Measurements from ENCODE around the gene LRMDA. TPM values are rescaled to one million over a fixed set of nuclear protein-coding genes. Genes with fewer than 3 reads are reported as not detected.

Gene LRMDA
- total and polyA plus RNA-seq, 2 of the 8 experiments (the other 6 are each of a cell fraction or from before 2014, with no cell fraction given), result 0.86 to 2.8 TPM

- 82% methylated on average over 5 of the region's 5 CpGs; no CpG with 5 or more reads in 1 of the 2 experiments for WGBS, 2 experiments (ENCODE audit: extremely low coverage in 1 of 2, insufficient coverage in 1 of 2, insufficient read length in 1 of 2, insufficient replicate concordance in 2 of 2, low coverage in 1 of 2, low lambda C conversion rate in 2 of 2, missing lambda C conversion rate in 1 of 2)
- ChIA-PET CTCF (ENCODE audit: partially characterized antibody) (interaction anchor here (0.8 to 1.0 kb wide), 2 partner anchors 29 to 337 kb away, joined by 3 read pairs; no protein-coding TSS in a partner anchor), POLR2A (ENCODE audit: partially characterized antibody) (interaction anchor here (1.2 kb wide), 1 partner anchor 10 kb away, joined by 3 read pairs; no protein-coding TSS in a partner anchor)
- no peaks in the 10 kb centered on the region for H3K23me2 ChIP-seq (ENCODE audit: low read depth, low read length)
- H3K79me1 ChIP-seq (ENCODE audit: low read depth, low read length), result no peaks in the 10 kb centered on the region
- H3K4me1 ChIP-seq (replicated peaks in 1 of 4; ENCODE audit: control insufficient read depth in 3 of 4, insufficient read depth in 4 of 4, low read length in 3 of 4), result no peaks in the 10 kb centered on the region
- no peaks in the 10 kb centered on the region for H4K20me1 ChIP-seq (replicated peaks in 1 of 2; ENCODE audit: control insufficient read depth in 1 of 2, insufficient read depth in 2 of 2, low read length in 2 of 2)
- H3K4ac ChIP-seq (replicated peaks; ENCODE audit: insufficient read length, low read depth, low read length), result no peak overlapping the region
- H3K4me3 ChIP-seq (ENCODE audit: extremely low read depth in 1 of 4, insufficient read depth in 2 of 4, low read depth in 3 of 4, low read length in 4 of 4), result no peak overlapping the region
- no peak overlapping the region for H3K23ac ChIP-seq (ENCODE audit: insufficient read length)
- H4K8ac ChIP-seq (ENCODE audit: extremely low read depth, insufficient read depth, low read length), result no peak overlapping the region
- H3K4me2 ChIP-seq (ENCODE audit: insufficient read depth in 1 of 2, low read depth in 2 of 2, low read length in 2 of 2), result no peak overlapping the region
- H3K18ac ChIP-seq (ENCODE audit: extremely low read depth, low read length), result no peak overlapping the region
- H2BK12ac ChIP-seq (ENCODE audit: low read depth, low read length), result no peak overlapping the region
- H2BK15ac ChIP-seq (ENCODE audit: low read length), result no peak overlapping the region
- no peak overlapping the region for H2AK5ac ChIP-seq (ENCODE audit: low read depth, low read length)
- no peaks in the 10 kb centered on the region for H3K27me3 ChIP-seq (replicated peaks in 1 of 4; ENCODE audit: control insufficient read depth in 3 of 4, extremely low read depth in 1 of 4, insufficient read depth in 3 of 4, low read length in 3 of 4)
- no peak overlapping the region for H3K27ac ChIP-seq (ENCODE audit: low read depth, low read length)
- no peak overlapping the region for H2AFZ ChIP-seq (ENCODE audit: low read length)
- no peaks in the 10 kb centered on the region for H3K9me3 ChIP-seq (ENCODE audit: insufficient read depth in 2 of 2, low read depth in 1 of 2, low read length in 1 of 2)
- H2BK120ac ChIP-seq (replicated peaks; ENCODE audit: low read depth, low read length), result no peak overlapping the region
- no peak overlapping the region for H3K14ac ChIP-seq (ENCODE audit: insufficient read length)
- no peak overlapping the region for H3K56ac ChIP-seq (replicated peaks; ENCODE audit: insufficient read length, low read depth, low read length)
- no peak overlapping the region for H2BK20ac ChIP-seq (ENCODE audit: low read length)
- DNase-seq (ENCODE audit: low read depth in 1 of 2, low spot score in 2 of 2) (no peak), FAIRE-seq (no peak)
- no peak overlapping the region for H4K91ac ChIP-seq (replicated peaks; ENCODE audit: insufficient read length, low read length)
- no peaks in the 10 kb centered on the region for H3K79me2 ChIP-seq (ENCODE audit: control insufficient read depth in 1 of 2, insufficient read depth in 2 of 2, low read length in 2 of 2)
- H3K9ac ChIP-seq (replicated peaks in 1 of 4; ENCODE audit: extremely low read depth in 1 of 4, low read depth in 3 of 4, low read length in 3 of 4), result no peak overlapping the region
- no peak overlapping the region for H2BK5ac ChIP-seq (ENCODE audit: low read depth, low read length)
- no peaks in the 10 kb centered on the region for H3K36me3 ChIP-seq (ENCODE audit: control insufficient read depth in 2 of 4, insufficient read depth in 4 of 4, low read length in 3 of 4)
- H4K5ac ChIP-seq (ENCODE audit: insufficient read length, low read depth, low read length), result no peak overlapping the region
- TF ChIP-seq SUZ12 (IDR thresholded peaks at IDR 0.05; ENCODE audit: low read length) (no peak), TCF12 (IDR thresholded peaks at IDR 0.05; ENCODE audit: low read depth, low read length) (no peak), ZNF274 (IDR thresholded peaks at IDR 0.05; ENCODE audit: borderline replicate concordance, extremely low read depth, low read length) (no peak), RBBP5 (IDR thresholded peaks at IDR 0.05; ENCODE audit: borderline replicate concordance, low read depth, low read length) (no peak), CBX8 (IDR thresholded peaks at IDR 0.05; ENCODE audit: borderline replicate concordance, low read depth, low read length) (no peak), PHF8 (conservative IDR thresholded peaks at IDR 0.05; ENCODE audit: low read depth, low read length) (no peak), CHD2 (IDR thresholded peaks at IDR 0.05; ENCODE audit: low read length) (no peak), POLR2AphosphoS5 (IDR thresholded peaks at IDR 0.05; ENCODE audit: low read depth, low read length) (no peak), EP300 (IDR thresholded peaks at IDR 0.05; ENCODE audit: borderline replicate concordance in 1 of 2, low read depth in 2 of 2, low read length in 2 of 2) (no peak), MAFK (IDR thresholded peaks at IDR 0.05; ENCODE audit: low read depth, low read length) (no peak), SIRT6 (IDR thresholded peaks at IDR 0.05; ENCODE audit: low read length) (no peak), CTBP2 (IDR thresholded peaks at IDR 0.05; ENCODE audit: borderline replicate concordance, insufficient read depth, insufficient read length, low read length) (no peak), POU5F1 (IDR thresholded peaks at IDR 0.05; ENCODE audit: low read depth, low read length) (no peak), GTF2F1 (IDR thresholded peaks at IDR 0.05; ENCODE audit: borderline replicate concordance, low read depth, low read length) (no peak), RXRA (IDR thresholded peaks at IDR 0.05; ENCODE audit: insufficient read depth, low read depth, low read length) (no peak)
These were observed 304.8 kb downstream of the LRMDA start for GRCh38 chr10:75736151-75736640.
